Body of pancreas (tissue), 4 donors: Measurements from ENCODE around the gene MAMDC2. TPM values are rescaled to one million over a fixed set of nuclear protein-coding genes. Genes with fewer than 3 reads are reported as not detected.

Source experiments
- ATAC-seq: fragments of 150-250 bp; one replicate; pipeline ENCODE4 v1.9.1; 2016
- DNase-seq, 4 donors: peaks; one replicate each; pipeline ENCODE4 v3.0.0-alpha.2; 2019
- H3K27ac ChIP-seq, 4 donors: fragments of 200-600 bp; sonication (generic); 1 replicate in 3 of 4; 2 replicates in 1 of 4; pipeline versions ENCODE4 v1.5.1 to v1.6.1; 2016 to 2019; ENCODE audit warnings: mild to moderate bottlenecking in 1 of 4, mixed read lengths in 1 of 4, moderate library complexity in 1 of 4
- H3K27me3 ChIP-seq, 2 donors: fragments of 200-600 bp; sonication (generic); one replicate each; pipeline ENCODE4 v1.6.0; 2016; ENCODE audit warnings: mild to moderate bottlenecking in 1 of 2
- H3K36me3 ChIP-seq, 2 donors: fragments of 200-600 bp; sonication (generic); replicated peaks in 1 of 2; 2 replicates each; pipeline ENCODE4 v1.5.1; 2016; ENCODE audit warnings: low read depth in 2 of 2; ENCODE audit not compliant: insufficient read depth in 1 of 2
- H3K4me1 ChIP-seq: fragments of 200-600 bp; sonication (generic); one replicate; pipeline ENCODE4 v1.6.0; 2016
- H3K4me3 ChIP-seq, 2 donors: fragments of 200-600 bp; sonication (generic); 1 replicate in 1 of 2; 2 replicates in 1 of 2; pipeline ENCODE4 v1.5.1; 2016 to 2019
- H3K9me3 ChIP-seq, 3 donors: fragments of 200-600 bp; sonication (generic); 1 replicate in 2 of 3; 2 replicates in 1 of 3; pipeline ENCODE4 v1.5.1; 2016
- CTCF ChIP-seq, 7 experiments: fragments of 450-650 bp in 4 of 7; fragments of 200-600 bp in 3 of 7; sonication (generic) in 3 of 7; IDR thresholded peaks; one replicate each; pipeline ENCODE4 v1.5.1; 2016 to 2019; ENCODE audit warnings: antibody characterized with exemption in 7 of 7
- POLR2A ChIP-seq, 3 donors: fragments of 450-650 bp; IDR thresholded peaks; one replicate each; pipeline ENCODE4 v1.6.1; 2016; ENCODE audit warnings: antibody characterized with exemption in 3 of 3, mild to moderate bottlenecking in 2 of 3
- WGBS, 2 donors: methylation state at CpG; one replicate each; pipeline ENCODE4 v1.1.5; 2017; 5-methylcytosine and 5-hydroxymethylcytosine counted together
- intact Hi-C: fragments of 100-400 bp; cut with DNase I; formaldehyde crosslinking; loops from one replicate; pipeline ENCODE4 v1.15.1; 2023
- total RNA-seq, 2 donors: library from RNA; depleted of rRNA; stranded (reverse); fragments of >200 nt; gene quantifications; one replicate each; pipeline ENCODE4 v1.1.0, GENCODE V29; 2016

Gene MAMDC2
- total RNA-seq, 2 donors from 2014 or later: 4.0 to 17.1 TPM

GRCh38 chr9:70256123-70256551, 212.5 kb downstream of the MAMDC2 start:
- 13 to 14% methylated on average over 7 of the region's 7 CpGs for WGBS, 2 donors
- ATAC-seq (no peak), DNase-seq (peak in 2 of 4 donors; percentile 27 to 41)
- Histone ChIP-seq H3K27ac (peak overlapping the region; percentile 8 to 96 (median 94)), H3K9me3 (no peaks in the 10 kb centered on the region), H3K4me1 (peaks cover 46% of the 10 kb centered on the region), H3K27me3 (no peaks in the 10 kb centered on the region), H3K4me3 (no peak overlapping the region), H3K36me3 (no peaks in the 10 kb centered on the region)
- intact Hi-C loops: no loop called here
- TF ChIP-seq POLR2A (IDR thresholded peaks at IDR 0.05) (peak in 2 of 3 donors; percentile 38 to 42), CTCF (IDR thresholded peaks at IDR 0.05) (no peak)

- no peaks in the 10 kb centered on the region for H3K36me3 ChIP-seq
- no peak overlapping the region for H3K4me3 ChIP-seq
- H3K27me3 ChIP-seq: no peaks in the 10 kb centered on the region
- no peak for ATAC-seq
- intact Hi-C loops: no loop called here
- H3K27ac ChIP-seq: peak overlapping the region; percentile 91 to 96 (median 94)
- no peaks in the 10 kb centered on the region for H3K9me3 ChIP-seq
- no peak for DNase-seq
- TF ChIP-seq CTCF (IDR thresholded peaks at IDR 0.05) (no peak), POLR2A (IDR thresholded peaks at IDR 0.05) (no peak)
- peaks cover 60% of the 10 kb centered on the region for H3K4me1 ChIP-seq
- WGBS, 2 donors: 28 to 31% methylated on average over 3 of the region's 3 CpGs
Measured at GRCh38 chr9:70257502-70257901, 213.9 kb downstream of the MAMDC2 start.

- ATAC-seq: peak; percentile 71
- H3K36me3 ChIP-seq: no peaks in the 10 kb centered on the region
- peaks cover 66% of the 10 kb centered on the region for H3K4me1 ChIP-seq
- peak in 3 of 4 donors; percentile 81 to 83 (median 82) for DNase-seq
- peak overlapping the region; percentile 91 to 96 (median 94) for H3K27ac ChIP-seq
- H3K9me3 ChIP-seq: no peaks in the 10 kb centered on the region
- WGBS, 2 donors: 3 to 5% methylated on average over 27 of the region's 27 CpGs
- H3K4me3 ChIP-seq: no peak overlapping the region
- no peak for TF ChIP-seq CTCF (IDR thresholded peaks at IDR 0.05)
- H3K27me3 ChIP-seq: no peaks in the 10 kb centered on the region
- intact Hi-C loops: no loop called here
Measured at GRCh38 chr9:70257991-70258691, 214.5 kb downstream of the MAMDC2 start.

- H3K4me3 ChIP-seq: peak within 1 kb of the TSS; percentile 43 to 69
- TF ChIP-seq CTCF (IDR thresholded peaks at IDR 0.05) (peak in 1 of 7 experiments; percentile 1), POLR2A (IDR thresholded peaks at IDR 0.05) (peak; percentile 97 to 99 (median 98))
- ATAC-seq (peak; percentile 91), DNase-seq (peak; percentile 90 to 93 (median 92))
- peak within 1 kb of the TSS; percentile 91 to 96 (median 94) for H3K27ac ChIP-seq
- 0 to 1% methylated on average over 42 to 75 of the region's 75 CpGs for WGBS, 2 donors
- no peaks in the 10 kb centered on the region for H3K27me3 ChIP-seq
- intact Hi-C loops: no loop called here
- no peaks in the 10 kb centered on the region for H3K9me3 ChIP-seq
- no peaks in the 10 kb centered on the region for H3K36me3 ChIP-seq
- H3K4me1 ChIP-seq: peaks cover 71% of the 10 kb centered on the region
Measured at GRCh38 chr9:70258692-70259511, 215.3 kb downstream of the MAMDC2 start, which contains the start of gene SMC5. SMC5 (plus strand) TSS chr9:70258978; CDS start chr9:70259079, 101 bp downstream.
